HG03103 (cell line): Measurements from ENCODE around the gene WNK2.
"Not testable (repeated sequence)": the region's sequence is repeated elsewhere in the genome, so short reads cannot be mapped to it uniquely, and the experiment has no call there.

Experiments
- ATAC-seq: cut with Tn5 transposase; IDR thresholded peaks from one replicate; pipeline ENCODE4 v1.9.1; 2021; ENCODE audit warnings: low read depth; ENCODE audit not compliant: unreplicated experiment

The WNK2 gene

DNA sequence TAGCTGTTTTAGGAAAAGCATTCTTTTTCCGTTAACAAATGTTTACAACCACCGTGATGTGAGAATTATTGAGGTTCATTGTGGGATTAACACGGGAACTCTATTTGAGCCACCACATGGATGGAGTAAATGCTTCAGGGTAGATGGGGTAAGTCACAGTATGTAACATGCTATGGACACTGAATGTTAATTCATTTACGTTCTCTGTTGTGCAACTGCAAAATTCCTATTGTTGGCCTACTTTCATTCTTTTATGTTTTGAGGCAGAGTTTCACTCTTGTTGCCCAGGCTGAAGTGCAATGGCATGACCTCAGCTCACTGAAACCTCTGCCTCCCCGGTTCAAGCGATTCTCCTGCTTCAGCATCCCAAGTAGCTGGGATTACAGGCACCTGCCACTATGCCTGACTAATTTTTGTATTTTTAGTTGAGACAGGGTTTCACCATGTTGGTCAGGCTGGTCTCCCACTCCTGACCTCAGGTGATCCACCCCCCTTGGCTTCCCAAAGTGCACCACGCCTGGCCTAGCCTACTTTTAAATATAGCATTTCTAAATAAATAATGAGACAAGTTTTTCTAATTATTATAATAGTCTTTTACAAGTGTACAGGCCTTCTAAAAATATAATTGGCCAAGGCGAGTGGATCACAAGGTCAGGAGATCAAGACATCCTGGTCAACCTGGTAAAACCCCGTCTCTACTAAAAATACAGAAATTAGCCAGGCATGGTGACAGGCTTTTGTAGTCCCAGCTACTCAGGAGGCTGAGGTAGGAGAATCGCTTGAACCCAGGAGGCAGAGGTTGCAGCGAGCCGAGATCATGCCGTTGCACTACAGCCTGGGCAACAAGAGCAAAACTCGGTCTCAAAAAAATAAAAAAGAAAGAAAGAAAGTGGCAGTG is 169.7 kb downstream of the WNK2 start:
- ATAC-seq = not testable (repeated sequence)

DNA sequence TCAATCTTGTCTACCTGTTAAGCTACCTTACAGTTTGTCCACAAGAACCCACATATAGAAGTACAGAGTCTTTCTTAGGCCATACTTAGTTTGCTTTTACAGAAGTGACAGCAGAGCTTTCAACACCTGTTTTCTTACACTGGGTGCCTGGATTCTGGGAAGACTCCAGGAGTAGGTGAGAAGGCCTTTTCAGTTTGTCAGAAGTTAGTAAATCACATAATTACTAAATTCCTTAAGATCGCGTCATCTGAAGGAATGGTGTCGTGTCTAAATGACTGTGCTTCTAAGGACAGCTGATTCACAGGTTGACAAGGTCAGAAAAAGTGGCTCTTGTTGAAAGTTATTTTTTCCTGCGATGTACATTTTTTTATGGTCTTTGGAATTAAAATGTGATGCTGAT is 170.5 kb downstream of the WNK2 start:
- ATAC-seq = no peak

- ATAC-seq = no peak
These were observed 171.9 kb downstream of the WNK2 start for GRCh38 chr9:93355827-93356226.

DNA sequence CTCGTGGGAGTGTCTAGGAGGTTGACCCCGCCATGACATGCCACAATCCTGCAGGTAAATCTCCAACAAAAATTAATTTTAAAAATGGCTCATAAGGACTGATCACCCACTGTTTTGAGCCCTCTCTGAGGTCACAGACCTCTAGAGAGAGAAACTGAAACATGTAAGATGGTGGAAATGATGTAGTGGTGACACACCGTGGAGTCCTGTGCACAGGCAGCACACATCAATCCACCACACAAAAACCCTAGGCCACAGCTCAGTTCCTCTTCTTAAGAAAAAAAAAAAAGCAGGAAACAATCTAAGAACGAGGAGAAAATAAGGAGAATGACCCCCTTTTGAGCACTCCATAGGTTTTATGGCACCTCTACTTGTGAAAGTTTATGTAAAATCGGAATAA is 173.7 kb downstream of the WNK2 start:
- no peak for ATAC-seq

DNA sequence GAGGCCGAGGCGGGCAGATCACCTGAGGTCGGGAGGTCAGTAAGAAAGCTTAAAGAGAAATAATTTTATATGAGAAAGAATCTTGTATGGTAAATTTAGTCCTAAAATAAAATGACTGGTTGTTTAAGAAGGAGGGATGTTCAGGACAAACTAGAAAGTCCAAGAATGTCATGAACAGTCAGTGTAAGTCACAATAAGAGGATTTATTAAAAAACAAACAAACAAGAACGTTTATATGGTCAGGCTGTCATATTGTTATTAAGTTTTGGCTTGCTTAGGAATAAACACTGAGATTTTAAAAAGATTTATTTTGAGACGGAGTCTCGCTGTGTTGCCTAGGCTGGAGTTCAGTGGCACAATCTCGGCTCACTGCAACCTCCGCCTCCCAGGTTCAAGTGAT is 176.0 kb downstream of the WNK2 start:
- not testable (repeated sequence) for ATAC-seq

GRCh38 chr9:93361995-93362394 is 178.1 kb downstream of the WNK2 start:
- no peak for ATAC-seq

GRCh38 chr9:93364734-93365426 is 180.9 kb downstream of the WNK2 start:
- ATAC-seq = no peak

DNA sequence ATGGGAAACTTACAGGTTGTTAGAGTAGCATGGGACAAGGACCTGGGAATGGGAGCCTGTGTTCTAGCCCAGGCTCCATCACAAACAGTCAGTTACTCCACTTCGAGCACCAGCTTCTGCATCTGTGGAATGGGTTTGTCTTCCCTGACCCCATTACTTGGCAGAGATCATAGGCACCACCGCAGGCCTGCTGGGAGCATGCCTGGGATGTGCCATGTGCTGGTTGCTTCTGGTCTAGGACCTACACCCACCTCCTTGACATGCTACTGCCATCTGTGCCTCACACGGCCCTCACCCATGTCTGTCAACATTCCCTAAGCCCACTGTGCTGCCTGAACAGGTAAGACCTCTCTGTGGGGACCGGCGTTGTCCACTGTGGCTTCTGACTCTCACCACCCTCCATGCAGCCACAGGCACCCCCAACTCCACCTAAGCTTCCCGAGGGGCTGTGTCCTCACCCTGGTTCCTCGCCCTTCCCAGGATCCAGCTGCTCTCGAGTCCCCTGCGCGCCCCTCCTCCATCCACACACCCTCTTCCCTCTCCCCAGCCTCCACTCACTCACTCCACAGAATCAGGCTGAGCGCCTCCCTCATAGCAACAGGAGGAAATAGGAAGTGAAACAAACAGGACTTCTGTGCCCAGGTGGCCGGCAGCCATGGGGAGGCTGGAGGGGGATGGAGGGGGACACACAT is 181.6 kb downstream of the WNK2 start:
- ATAC-seq = no peak

DNA sequence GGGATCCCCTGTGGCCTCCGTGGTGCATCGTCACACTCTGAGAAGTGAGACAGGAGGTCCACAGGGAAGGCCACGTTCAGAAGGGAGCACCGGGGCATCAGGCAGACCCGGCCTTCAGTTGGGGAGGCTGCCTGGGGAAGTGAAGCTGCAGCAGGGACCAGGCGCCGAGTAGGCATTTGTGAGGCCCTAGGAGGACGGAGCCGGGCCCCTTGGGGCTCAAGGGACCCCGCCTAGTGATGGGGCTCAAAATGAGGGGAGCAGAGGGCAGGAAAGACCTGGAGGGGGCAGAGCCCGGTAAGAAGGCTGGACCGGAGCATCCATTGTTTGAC is 182.1 kb downstream of the WNK2 start:
- ATAC-seq = no peak

GRCh38 chr9:93366486-93366885 is 182.5 kb downstream of the WNK2 start:
- ATAC-seq = not testable (repeated sequence)

GRCh38 chr9:93368437-93368836 is 184.5 kb downstream of the WNK2 start:
- ATAC-seq = no peak

DNA sequence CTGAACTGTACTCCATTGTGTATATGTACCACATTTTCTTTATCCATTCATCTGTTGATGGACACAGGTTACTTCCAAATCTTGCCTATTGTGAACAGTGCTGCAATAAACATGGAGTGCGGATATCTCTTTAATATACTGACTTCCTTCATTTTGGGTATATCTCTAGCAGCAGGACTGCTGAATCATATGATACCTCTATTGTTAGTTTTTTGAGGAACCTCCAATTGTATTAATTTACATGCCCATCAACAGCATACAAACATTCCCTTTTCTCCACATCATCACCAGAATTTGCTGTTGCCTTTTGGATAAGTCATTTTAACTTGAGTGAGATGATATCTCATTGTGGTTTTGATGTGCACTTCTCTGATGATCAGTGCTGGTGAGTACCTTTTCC is 185.7 kb downstream of the WNK2 start:
- no peak for ATAC-seq
